Type B pancreatic cell (in vitro differentiated cells): ENCODE data around the gene HTR2A. TPM values are rescaled to one million over a fixed set of nuclear protein-coding genes. Genes with fewer than 3 reads are reported as not detected.
A peak's percentile ranks its signal among the peaks of the same experiment; 100 is the strongest.

Source experiments
- DNase-seq: peaks from one replicate; pipeline ENCODE4 v3.0.0; 2021; ENCODE audit warnings: mixed read lengths; ENCODE audit not compliant: unreplicated experiment; ENCODE audit errors: extremely low spot score
- H3K27ac Mint-ChIP-seq: 2 replicates; pipeline ENCODE4 v1.8.0; 2021; ENCODE audit warnings: mild to moderate bottlenecking, mixed read lengths
- H3K27me3 Mint-ChIP-seq: 2 replicates; pipeline ENCODE4 v1.8.0; 2021; ENCODE audit warnings: mixed read lengths
- H3K36me3 Mint-ChIP-seq: 2 replicates; pipeline ENCODE4 v1.8.0; 2021; ENCODE audit warnings: mixed read lengths
- H3K4me1 Mint-ChIP-seq: one replicate; pipeline ENCODE4 v1.8.0; 2021; ENCODE audit warnings: mixed read lengths; ENCODE audit not compliant: unreplicated experiment
- H3K4me3 Mint-ChIP-seq: 2 replicates; pipeline ENCODE4 v1.8.0; 2021; ENCODE audit warnings: mild to moderate bottlenecking, mixed read lengths
- H3K9me3 Mint-ChIP-seq: 2 replicates; pipeline ENCODE4 v1.8.0; 2021; ENCODE audit warnings: mixed read lengths
- total RNA-seq: library from RNA; stranded (reverse); gene quantifications from 2 replicates; pipeline ENCODE4 v1.2.1, GENCODE V29; 2021; ENCODE audit warnings: low replicate concordance
- TF ChIP-seq, protein P1 (sequence below): fragments of 200-600 bp; sonication (generic); conservative IDR thresholded peaks from 2 replicates; pipeline ENCODE4 v1.5.0; 2021; ENCODE audit warnings: antibody characterized with exemption, mild to moderate bottlenecking

The HTR2A gene
- total RNA-seq, 1 donor from 2014 or later = 2.3 TPM

DNA sequence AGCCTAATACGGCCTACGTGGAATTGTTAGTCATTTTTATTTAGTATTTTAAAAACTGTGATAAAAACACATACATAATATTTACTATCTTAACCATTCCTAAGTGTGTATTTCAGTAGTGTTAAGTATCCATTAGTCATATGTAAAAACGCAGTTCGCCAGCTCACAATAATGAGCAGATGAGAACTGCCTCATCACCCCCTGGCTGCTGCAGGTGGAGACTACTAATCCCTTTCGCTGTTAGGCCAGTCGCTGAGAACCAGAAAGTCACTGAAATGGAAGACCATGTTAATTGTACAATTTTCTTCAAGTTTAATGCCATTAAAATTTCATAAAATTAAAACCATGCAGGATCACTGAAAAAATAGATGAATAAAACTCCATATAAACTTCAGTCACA, 101.5 kb downstream of the HTR2A start:
- Mint-ChIP-seq H3K27me3 (no peaks in the 10 kb centered on the region), H3K27ac (no peak overlapping the region)

DNA sequence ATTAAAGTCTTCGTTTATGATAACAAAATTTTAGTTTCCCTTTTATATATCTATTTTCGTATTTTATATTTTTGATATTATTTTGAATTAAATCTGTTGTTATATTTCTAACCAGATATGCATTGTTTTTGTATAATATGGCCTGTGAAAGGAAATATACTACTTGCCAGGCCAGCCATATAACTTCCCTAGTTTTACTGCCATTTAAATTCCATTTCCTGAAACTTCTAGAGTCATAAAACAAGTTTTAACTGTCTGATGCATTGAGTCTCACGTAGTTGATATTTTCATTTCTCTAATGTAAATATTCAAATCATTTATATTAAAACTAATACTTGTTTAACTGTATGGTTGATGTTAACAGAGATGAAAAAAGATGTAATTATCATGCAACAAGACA, 113.3 kb downstream of the HTR2A start:
- no peak for DNase-seq
- H3K4me1 Mint-ChIP-seq = no peaks in the 10 kb centered on the region
- H3K4me3 Mint-ChIP-seq = no peak overlapping the region
- TF ChIP-seq, protein P1, sequence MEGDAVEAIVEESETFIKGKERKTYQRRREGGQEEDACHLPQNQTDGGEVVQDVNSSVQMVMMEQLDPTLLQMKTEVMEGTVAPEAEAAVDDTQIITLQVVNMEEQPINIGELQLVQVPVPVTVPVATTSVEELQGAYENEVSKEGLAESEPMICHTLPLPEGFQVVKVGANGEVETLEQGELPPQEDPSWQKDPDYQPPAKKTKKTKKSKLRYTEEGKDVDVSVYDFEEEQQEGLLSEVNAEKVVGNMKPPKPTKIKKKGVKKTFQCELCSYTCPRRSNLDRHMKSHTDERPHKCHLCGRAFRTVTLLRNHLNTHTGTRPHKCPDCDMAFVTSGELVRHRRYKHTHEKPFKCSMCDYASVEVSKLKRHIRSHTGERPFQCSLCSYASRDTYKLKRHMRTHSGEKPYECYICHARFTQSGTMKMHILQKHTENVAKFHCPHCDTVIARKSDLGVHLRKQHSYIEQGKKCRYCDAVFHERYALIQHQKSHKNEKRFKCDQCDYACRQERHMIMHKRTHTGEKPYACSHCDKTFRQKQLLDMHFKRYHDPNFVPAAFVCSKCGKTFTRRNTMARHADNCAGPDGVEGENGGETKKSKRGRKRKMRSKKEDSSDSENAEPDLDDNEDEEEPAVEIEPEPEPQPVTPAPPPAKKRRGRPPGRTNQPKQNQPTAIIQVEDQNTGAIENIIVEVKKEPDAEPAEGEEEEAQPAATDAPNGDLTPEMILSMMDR = no peak
- peaks cover 33% of the 10 kb centered on the region for H3K36me3 Mint-ChIP-seq
- no peaks in the 10 kb centered on the region for H3K9me3 Mint-ChIP-seq
- no peaks in the 10 kb centered on the region for H3K27me3 Mint-ChIP-seq
- H3K27ac Mint-ChIP-seq = no peak overlapping the region

More for the DNA sequence above, 101.5 kb downstream of the HTR2A start:
- Mint-ChIP-seq H3K36me3 (peaks cover 12% of the 10 kb centered on the region), H3K4me1 (peaks cover 22% of the 10 kb centered on the region), H3K9me3 (no peaks in the 10 kb centered on the region), H3K4me3 (peak overlapping the region; percentile 80)
- no peak for DNase-seq
- TF ChIP-seq, protein P1 = no peak

DNA sequence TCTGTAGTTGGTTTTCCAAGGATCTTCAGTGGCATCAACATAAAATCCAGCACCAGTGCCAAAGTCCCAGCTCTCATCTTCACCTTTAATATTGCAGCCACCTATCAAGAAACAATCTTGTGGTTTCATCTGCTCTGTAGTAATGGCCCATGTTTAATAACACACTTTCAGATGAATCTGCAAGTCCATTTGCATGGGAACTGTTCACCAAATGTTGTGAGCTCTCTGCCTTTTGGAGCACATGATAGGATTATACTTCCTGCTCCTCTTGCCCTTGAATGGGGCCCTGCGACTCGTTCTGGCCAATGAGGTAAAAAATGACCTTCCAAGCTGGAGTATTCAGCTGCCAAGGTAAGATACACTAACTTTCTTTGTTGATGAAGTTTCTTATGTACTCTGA, 114.2 kb downstream of the HTR2A start:
- TF ChIP-seq, protein P1 = no peak
- Mint-ChIP-seq H3K27ac (no peak overlapping the region), H3K36me3 (peaks cover 31% of the 10 kb centered on the region), H3K4me3 (no peak overlapping the region), H3K27me3 (no peaks in the 10 kb centered on the region), H3K4me1 (no peaks in the 10 kb centered on the region), H3K9me3 (no peaks in the 10 kb centered on the region)
- no peak for DNase-seq

DNA sequence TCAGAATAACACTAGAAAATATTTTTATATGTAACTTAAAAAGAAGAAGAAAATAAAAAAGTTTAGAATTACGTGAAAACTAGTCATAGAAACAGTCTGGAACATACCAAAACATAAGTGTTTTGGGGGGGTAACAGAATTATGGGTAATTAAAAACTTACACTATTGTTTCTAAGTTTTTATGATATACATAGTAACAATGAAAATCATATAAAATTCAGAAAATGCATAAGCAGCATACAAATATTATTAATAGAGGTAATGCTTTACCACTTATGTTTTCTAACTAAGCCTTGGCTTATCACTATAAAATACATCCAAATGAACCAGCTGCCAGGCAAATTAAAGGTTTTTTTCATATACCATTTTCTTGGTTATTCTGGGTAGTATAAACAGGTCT, 114.8 kb downstream of the HTR2A start:
- no peaks in the 10 kb centered on the region for H3K27me3 Mint-ChIP-seq
- H3K4me3 Mint-ChIP-seq = no peak overlapping the region
- no peaks in the 10 kb centered on the region for H3K4me1 Mint-ChIP-seq
- no peak for DNase-seq
- H3K9me3 Mint-ChIP-seq = no peaks in the 10 kb centered on the region
- TF ChIP-seq, protein P1 = no peak
- H3K27ac Mint-ChIP-seq = no peak overlapping the region
- peaks cover 31% of the 10 kb centered on the region for H3K36me3 Mint-ChIP-seq

Other genes with a start within 250 kb of the HTR2A start
- gene ESD, start 99.9 kb downstream of the HTR2A start, total RNA-seq = 62.3 and 114 TPM in 2 replicates